GM10248 (cell line): Measurements from ENCODE around the gene NADSYN1.

Experiments used
- CTCF ChIA-PET: fragments of 300-600 bp; sonication (Branson Sonifier 250); formaldehyde crosslinking; extraction: SDS; loops from one replicate; lab custom pipeline; 2021; ENCODE audit warnings: antibody characterized with exemption; lab: Yijun Ruan, JAX
- POLR2A ChIA-PET: fragments of 350-650 bp; sonication (Branson Sonifier 250); formaldehyde crosslinking; extraction: SDS; loops from one replicate; lab custom pipeline; 2020; ENCODE audit warnings: antibody characterized with exemption; lab: Yijun Ruan, JAX
- DNase-seq: peaks from one replicate; pipeline ENCODE4 v3.0.0; 2012; ENCODE audit errors: extremely low spot score
- CTCF ChIP-seq: IDR thresholded peaks from 2 replicates; pipeline ENCODE4 v1.5.1; 2012; ENCODE audit warnings: mild to moderate bottlenecking, low read depth; ENCODE audit errors: extremely low read depth, missing control alignments, control extremely low read depth

NADSYN1 gene

GRCh38 chr11:71500601-71501021, 47.6 kb downstream of the NADSYN1 start:
- ChIA-PET CTCF (no interaction called here), POLR2A (no interaction called here)
- DNase-seq, result no peak
- TF ChIP-seq CTCF, result no peak

- no peak for TF ChIP-seq CTCF
- CTCF ChIA-PET, result no interaction called here
- no peak for DNase-seq
- POLR2A ChIA-PET, result no interaction called here
Measured at GRCh38 chr11:71501071-71501985, 48.3 kb downstream of the NADSYN1 start.

- TF ChIP-seq CTCF, result no peak
- POLR2A ChIA-PET, result no interaction called here
- no peak for DNase-seq
- CTCF ChIA-PET, result no interaction called here
Measured at GRCh38 chr11:71502026-71502425, 49.0 kb downstream of the NADSYN1 start.

GRCh38 chr11:71502871-71503435, 50.0 kb downstream of the NADSYN1 start:
- POLR2A ChIA-PET, result no interaction called here
- CTCF ChIA-PET, result no interaction called here
- DNase-seq, result no peak
- no peak for TF ChIP-seq CTCF

- TF ChIP-seq CTCF, result no peak
- POLR2A ChIA-PET, result no interaction called here
- CTCF ChIA-PET, result interaction anchor here (0.8 kb wide), 1 partner anchor 8 kb away, joined by 3 read pairs; no protein-coding TSS in a partner anchor
- DNase-seq, result no peak
Measured at GRCh38 chr11:71504531-71504930, 51.5 kb downstream of the NADSYN1 start.

GRCh38 chr11:71505001-71505400, 52.0 kb downstream of the NADSYN1 start:
- ChIA-PET CTCF (interaction anchor here (0.6 to 1.3 kb wide), 2 partner anchors 13 to 33 kb away, joined by 3 read pairs; no protein-coding TSS in a partner anchor), POLR2A (no interaction called here)
- no peak for TF ChIP-seq CTCF
- DNase-seq, result no peak
